ENCODE data around the gene SLC16A10. TPM values are rescaled to one million over a fixed set of nuclear protein-coding genes. Genes with fewer than 3 reads are reported as not detected.

SLC16A10 gene
- total RNA-seq (2013) = 0.10 TPM
- polyA plus RNA-seq = under 1 TPM in 2 of 3 donors, not detected in 1; 0.05 to 0.15 TPM
- 0.40 and 0.42 TPM in 2 replicates for polyA minus RNA-seq
- total RNA-seq = 2.7 to 21.3 (median 5.7) reads per million in 11 experiments

DNA sequence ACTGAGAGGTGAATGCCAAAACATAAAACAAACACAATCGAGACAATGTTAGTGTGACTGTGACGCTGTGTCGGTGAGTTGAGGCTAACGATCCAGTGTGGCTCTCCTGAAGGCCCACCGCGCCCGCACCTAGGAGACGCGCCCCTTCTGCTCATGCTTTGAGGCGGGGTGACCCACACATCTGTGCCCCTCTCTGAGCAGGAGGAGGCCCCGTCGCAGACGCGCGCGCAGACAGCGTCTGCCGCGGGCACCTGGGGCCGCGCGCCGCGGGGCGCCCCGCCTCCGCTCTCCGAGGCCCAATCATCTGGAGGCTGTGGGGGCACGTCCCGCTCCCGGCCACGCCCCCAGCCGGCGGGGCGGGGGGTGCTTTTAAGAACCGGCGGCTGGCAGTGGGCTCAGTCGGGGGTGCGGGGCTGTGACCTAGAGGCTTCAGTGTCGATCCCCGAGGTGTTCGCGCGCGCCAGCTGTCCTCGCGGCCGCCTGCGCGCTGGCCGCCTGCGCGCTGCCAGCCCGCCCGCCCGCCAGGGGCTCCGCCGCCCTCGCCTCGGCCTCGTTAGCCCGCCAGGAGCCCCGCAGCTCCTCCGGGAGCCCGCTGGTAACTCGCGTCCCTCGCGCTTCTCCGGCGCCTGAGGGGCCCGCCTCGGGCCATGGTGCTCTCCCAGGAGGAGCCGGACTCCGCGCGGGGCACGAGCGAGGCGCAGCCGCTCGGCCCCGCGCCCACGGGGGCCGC is at the start of gene SLC16A10:
TSS of gene SLC16A10 (plus strand) at position 398 of the 730 bp plus-strand sequence. CDS start at position 648, 250 bp downstream.
- Histone ChIP-seq H3K9me3 (replicated peaks in 1 of 2; ENCODE audit: control insufficient read depth in 1 of 2, insufficient read depth in 1 of 2, low read length in 2 of 2) (no peaks in the 10 kb centered on the region), H3K79me2 (ENCODE audit: insufficient read depth, low read length) (no peaks in the 10 kb centered on the region), H3K4me2 (replicated peaks; ENCODE audit: extremely low read depth, low read length, poor library complexity, severe bottlenecking) (peak within 1 kb of the TSS; percentile 93), H3K9ac (ENCODE audit: insufficient read depth, low read length, poor library complexity, severe bottlenecking) (peak within 1 kb of the TSS; percentile 39), H3K27ac (ENCODE audit: low read depth in 1 of 2, low read length in 2 of 2) (no peak within 1 kb of the TSS), H3K4me1 (ENCODE audit: control insufficient read depth in 1 of 2, insufficient read depth in 2 of 2, low read length in 2 of 2) (peaks cover 14 to 25% of the 10 kb centered on the region in 2 donors), H2AFZ (ENCODE audit: insufficient read depth, low read depth, low read length, poor library complexity, severe bottlenecking) (peak within 1 kb of the TSS; percentile 83), H3K36me3 (replicated peaks in 1 of 2; ENCODE audit: control insufficient read depth in 1 of 2, insufficient read depth in 2 of 2, low read length in 2 of 2) (no peaks in the 10 kb centered on the region), H3K4me3 (replicated peaks in 1 of 3; ENCODE audit: low read depth in 2 of 3, low read length in 3 of 3) (peak within 1 kb of the TSS; percentile 27 to 79 (median 56)), H4K20me1 (ENCODE audit: insufficient read depth, low read length) (no peaks in the 10 kb centered on the region), H3K27me3 (ENCODE audit: control insufficient read depth in 2 of 2, insufficient read depth in 2 of 2, low read length in 2 of 2) (peaks cover 29 to 48% of the 10 kb centered on the region in 2 donors)
- DNase-seq = peak in 1 of 3 donors; percentile 11
- intact Hi-C loops (cut with micrococcal nuclease) = no loop called here
- peak within 1 kb of the TSS in 1 of 7 donors; percentile 25 for H3K27ac Mint-ChIP-seq
- WGBS (ENCODE audit: insufficient coverage) = under 1% methylated on average over 83 of the region's 86 CpGs
- peaks cover 0 to 6% (median 0%) of the 10 kb centered on the region in 7 donors for H3K9me3 Mint-ChIP-seq
- H3K4me1 Mint-ChIP-seq = peaks cover 18% of the 10 kb centered on the region
- peaks cover 41 to 47% (median 42%) of the 10 kb centered on the region in 3 donors for H3K27me3 Mint-ChIP-seq (ENCODE audit: low read depth in 3 of 3)
- H3K36me3 Mint-ChIP-seq = peaks cover 4 to 7% of the 10 kb centered on the region in 2 donors
- peak within 1 kb of the TSS; percentile 77 to 97 for H3K4me3 Mint-ChIP-seq
- TF ChIP-seq, protein P1, sequence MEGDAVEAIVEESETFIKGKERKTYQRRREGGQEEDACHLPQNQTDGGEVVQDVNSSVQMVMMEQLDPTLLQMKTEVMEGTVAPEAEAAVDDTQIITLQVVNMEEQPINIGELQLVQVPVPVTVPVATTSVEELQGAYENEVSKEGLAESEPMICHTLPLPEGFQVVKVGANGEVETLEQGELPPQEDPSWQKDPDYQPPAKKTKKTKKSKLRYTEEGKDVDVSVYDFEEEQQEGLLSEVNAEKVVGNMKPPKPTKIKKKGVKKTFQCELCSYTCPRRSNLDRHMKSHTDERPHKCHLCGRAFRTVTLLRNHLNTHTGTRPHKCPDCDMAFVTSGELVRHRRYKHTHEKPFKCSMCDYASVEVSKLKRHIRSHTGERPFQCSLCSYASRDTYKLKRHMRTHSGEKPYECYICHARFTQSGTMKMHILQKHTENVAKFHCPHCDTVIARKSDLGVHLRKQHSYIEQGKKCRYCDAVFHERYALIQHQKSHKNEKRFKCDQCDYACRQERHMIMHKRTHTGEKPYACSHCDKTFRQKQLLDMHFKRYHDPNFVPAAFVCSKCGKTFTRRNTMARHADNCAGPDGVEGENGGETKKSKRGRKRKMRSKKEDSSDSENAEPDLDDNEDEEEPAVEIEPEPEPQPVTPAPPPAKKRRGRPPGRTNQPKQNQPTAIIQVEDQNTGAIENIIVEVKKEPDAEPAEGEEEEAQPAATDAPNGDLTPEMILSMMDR (IDR thresholded peaks at IDR 0.05) = no peak

DNA sequence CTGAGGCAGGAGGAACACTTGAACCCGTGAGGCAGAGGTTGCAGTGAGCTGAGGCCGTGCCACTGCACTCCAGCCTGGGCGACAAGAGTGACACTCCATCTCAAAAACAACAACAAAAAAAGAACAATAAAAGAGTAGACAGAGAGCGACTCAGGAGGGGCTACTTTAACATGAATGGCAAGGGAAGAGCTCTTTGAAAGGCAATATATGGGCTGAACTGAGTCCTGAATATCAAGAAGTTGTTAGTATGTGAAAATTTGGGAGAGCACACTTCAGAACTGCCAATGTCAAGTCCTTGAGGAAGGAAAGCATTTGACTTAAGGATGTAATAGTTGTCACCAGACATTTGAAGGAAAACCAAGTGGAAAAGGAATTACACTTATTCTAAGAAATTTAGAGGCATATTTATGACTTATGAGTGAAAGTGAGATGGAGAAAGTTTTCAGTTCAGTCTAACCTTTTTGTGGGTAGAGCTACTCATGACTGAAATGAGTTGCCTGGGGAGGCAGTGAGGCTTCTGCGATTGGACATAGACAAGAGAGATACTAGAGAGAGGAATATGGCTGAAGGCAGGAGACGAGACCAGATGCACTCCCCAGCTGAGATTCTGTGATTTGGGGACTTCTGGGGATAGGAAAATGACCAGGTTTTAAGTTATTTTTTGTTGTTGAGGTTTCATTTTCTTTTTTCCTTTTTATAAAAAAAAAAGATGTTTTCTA is 48.6 kb upstream of the SLC16A10 start:
- H3K9me3 Mint-ChIP-seq = no peaks in the 10 kb centered on the region
- H3K27ac Mint-ChIP-seq = no peak overlapping the region

More for the DNA sequence above, 48.6 kb upstream of the SLC16A10 start:
- DNase-seq = no peak
- H3K4me1 ChIP-seq (ENCODE audit: control insufficient read depth in 1 of 2, insufficient read depth in 2 of 2, low read length in 2 of 2) = no peaks in the 10 kb centered on the region
- Mint-ChIP-seq H3K4me1 (no peaks in the 10 kb centered on the region), H3K36me3 (no peaks in the 10 kb centered on the region), H3K4me3 (no peak overlapping the region), H3K27me3 (ENCODE audit: low read depth in 3 of 3) (peaks cover 0 to 2% (median 1%) of the 10 kb centered on the region in 3 donors)
- no peak overlapping the region for H3K9ac ChIP-seq (ENCODE audit: insufficient read depth, low read length, poor library complexity, severe bottlenecking)
- H3K9me3 ChIP-seq (replicated peaks in 1 of 2; ENCODE audit: control insufficient read depth in 1 of 2, insufficient read depth in 1 of 2, low read length in 2 of 2) = no peaks in the 10 kb centered on the region
- H3K4me2 ChIP-seq (replicated peaks; ENCODE audit: extremely low read depth, low read length, poor library complexity, severe bottlenecking) = no peak overlapping the region
- H3K36me3 ChIP-seq (replicated peaks in 1 of 2; ENCODE audit: control insufficient read depth in 1 of 2, insufficient read depth in 2 of 2, low read length in 2 of 2) = no peaks in the 10 kb centered on the region
- H4K20me1 ChIP-seq (ENCODE audit: insufficient read depth, low read length) = no peaks in the 10 kb centered on the region
- TF ChIP-seq, protein P1 (IDR thresholded peaks at IDR 0.05) = no peak
- 93% methylated on average over 2 of the region's 6 CpGs for WGBS (ENCODE audit: insufficient coverage)
- H3K79me2 ChIP-seq (ENCODE audit: insufficient read depth, low read length) = no peaks in the 10 kb centered on the region
- no peaks in the 10 kb centered on the region for H3K27me3 ChIP-seq (ENCODE audit: control insufficient read depth in 2 of 2, insufficient read depth in 2 of 2, low read length in 2 of 2)
- no peak overlapping the region for H3K27ac ChIP-seq (ENCODE audit: low read depth in 1 of 2, low read length in 2 of 2)
- intact Hi-C loops (cut with micrococcal nuclease) = no loop called here
- H2AFZ ChIP-seq (ENCODE audit: insufficient read depth, low read depth, low read length, poor library complexity, severe bottlenecking) = no peak overlapping the region
- no peak overlapping the region for H3K4me3 ChIP-seq (replicated peaks in 1 of 3; ENCODE audit: low read depth in 2 of 3, low read length in 3 of 3)

All from CD14-positive monocyte (primary cell).